Erythroblast (primary cell): ENCODE measurements around the gene RPS6KA5.
"Not testable (repeated sequence)": the region's sequence is repeated elsewhere in the genome, so short reads cannot be mapped to it uniquely, and the experiment has no call there.

Experiments used
- DNase-seq, 2 experiments: peaks; one replicate each; lab custom pipeline; 2025; lab: John Stamatoyannopoulos, UW
- GATA1 ChIP-seq: IDR thresholded peaks from 2 replicates; pipeline ENCODE4 v1.6.1; 2011; ENCODE audit warnings: low read depth, mild to moderate bottlenecking, control low read depth, low read length, moderate library complexity
- POLR2A ChIP-seq: IDR thresholded peaks from 2 replicates; pipeline ENCODE4 v1.6.1; 2011; ENCODE audit warnings: mild to moderate bottlenecking, low read length

RPS6KA5 gene

GRCh38 chr14:91060351-91061055 is at the start of gene RPS6KA5:
Gene RPS6KA5 (minus strand): TSS chr14:91060641. CDS start chr14:91060434, 207 bp downstream.
- TF ChIP-seq POLR2A (peak; percentile 85), GATA1 (no peak)
- DNase-seq, result peak; percentile 100

GRCh38 chr14:91108941-91109611 is 48.6 kb upstream of the RPS6KA5 start:
- TF ChIP-seq POLR2A (no peak), GATA1 (no peak)
- no peak for DNase-seq

DNA sequence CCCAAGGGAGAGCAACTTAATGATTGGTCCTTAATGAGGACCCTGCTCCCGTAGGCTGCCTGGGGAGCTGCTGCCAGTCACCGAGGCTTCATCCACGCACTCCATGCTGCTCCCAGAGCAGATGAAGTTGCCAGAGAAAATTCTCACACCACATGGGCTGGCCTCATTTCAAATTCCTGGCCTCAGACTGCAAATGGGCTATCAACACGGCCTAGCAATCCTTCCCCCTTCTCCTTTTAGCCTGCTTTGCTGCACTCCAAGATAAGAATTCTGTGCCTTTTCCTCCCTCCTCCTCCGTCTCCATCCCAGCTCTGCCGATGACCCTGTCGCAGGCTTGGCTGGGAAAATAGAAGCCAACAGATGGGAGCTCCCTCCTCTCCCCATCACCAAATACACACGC is 42.7 kb upstream of the RPS6KA5 start:
- DNase-seq, result no peak
- TF ChIP-seq POLR2A (no peak), GATA1 (no peak)

- DNase-seq, result no peak
- TF ChIP-seq GATA1 (no peak), POLR2A (no peak)
These were observed 39.7 kb upstream of the RPS6KA5 start for GRCh38 chr14:91100102-91100501.

DNA sequence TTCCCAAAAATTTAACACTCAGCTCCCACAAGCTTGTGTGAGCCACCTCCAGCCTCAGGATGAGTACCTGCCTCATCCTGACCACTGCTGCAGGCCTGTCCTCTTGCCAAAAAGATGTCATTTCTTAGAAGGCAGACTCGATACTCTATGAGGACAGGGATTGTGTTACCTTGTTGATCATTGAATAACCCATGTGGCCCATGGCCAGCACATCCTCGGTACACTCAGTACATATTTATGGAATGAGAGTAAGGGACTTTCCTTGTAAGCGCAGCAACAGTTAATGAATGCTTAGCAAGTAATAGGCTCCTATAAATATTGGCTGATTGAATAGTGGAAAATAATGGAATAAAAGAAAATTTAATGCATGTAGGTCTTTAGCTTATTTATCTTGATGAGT is 38.1 kb upstream of the RPS6KA5 start:
- TF ChIP-seq POLR2A (no peak), GATA1 (no peak)
- no peak for DNase-seq

DNA sequence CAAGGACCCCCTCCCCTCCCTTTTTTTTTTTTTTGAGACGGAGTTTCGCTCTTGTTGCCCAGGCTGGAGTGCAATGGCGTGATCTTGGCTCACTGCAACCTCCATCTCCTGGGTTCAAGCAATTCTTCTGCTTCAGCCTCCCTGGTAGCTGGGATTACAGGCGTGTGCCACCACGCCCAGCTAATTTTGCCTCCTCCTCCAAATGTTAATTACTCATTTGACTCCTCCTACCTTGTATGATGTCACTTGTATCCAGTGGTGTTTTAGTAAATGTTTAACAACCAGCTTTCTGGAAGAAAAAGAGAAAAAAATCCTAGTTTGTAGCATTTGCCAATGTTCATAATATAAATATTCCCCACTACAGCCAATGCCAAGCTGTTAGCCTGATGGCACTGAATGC is 37.2 kb upstream of the RPS6KA5 start:
- DNase-seq, result not testable (repeated sequence)

DNA sequence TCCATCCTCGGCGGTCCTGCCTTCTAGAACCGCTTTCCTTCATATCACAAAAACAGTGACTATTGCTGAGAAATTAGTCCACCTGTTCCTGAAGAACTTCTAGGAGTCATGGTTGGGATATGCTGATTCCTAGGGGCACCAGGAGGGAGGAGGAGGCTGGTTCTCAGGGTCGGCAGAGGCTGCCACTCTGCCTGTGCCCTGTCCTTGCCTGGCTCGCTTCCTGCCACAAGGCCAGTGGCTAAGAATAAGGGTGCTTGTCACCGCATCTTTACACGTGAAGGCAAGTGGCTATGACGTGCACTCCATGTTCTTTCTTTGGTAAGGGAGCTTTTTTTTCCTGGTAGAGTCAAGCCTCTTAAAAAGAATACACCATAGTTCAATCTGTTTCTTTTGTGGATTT is 34.7 kb upstream of the RPS6KA5 start:
- TF ChIP-seq GATA1 (no peak), POLR2A (no peak)
- DNase-seq, result no peak

- no peak for TF ChIP-seq GATA1
- no peak for TF ChIP-seq POLR2A
These were observed 34.3 kb upstream of the RPS6KA5 start for GRCh38 chr14:91094772-91095171.

DNA sequence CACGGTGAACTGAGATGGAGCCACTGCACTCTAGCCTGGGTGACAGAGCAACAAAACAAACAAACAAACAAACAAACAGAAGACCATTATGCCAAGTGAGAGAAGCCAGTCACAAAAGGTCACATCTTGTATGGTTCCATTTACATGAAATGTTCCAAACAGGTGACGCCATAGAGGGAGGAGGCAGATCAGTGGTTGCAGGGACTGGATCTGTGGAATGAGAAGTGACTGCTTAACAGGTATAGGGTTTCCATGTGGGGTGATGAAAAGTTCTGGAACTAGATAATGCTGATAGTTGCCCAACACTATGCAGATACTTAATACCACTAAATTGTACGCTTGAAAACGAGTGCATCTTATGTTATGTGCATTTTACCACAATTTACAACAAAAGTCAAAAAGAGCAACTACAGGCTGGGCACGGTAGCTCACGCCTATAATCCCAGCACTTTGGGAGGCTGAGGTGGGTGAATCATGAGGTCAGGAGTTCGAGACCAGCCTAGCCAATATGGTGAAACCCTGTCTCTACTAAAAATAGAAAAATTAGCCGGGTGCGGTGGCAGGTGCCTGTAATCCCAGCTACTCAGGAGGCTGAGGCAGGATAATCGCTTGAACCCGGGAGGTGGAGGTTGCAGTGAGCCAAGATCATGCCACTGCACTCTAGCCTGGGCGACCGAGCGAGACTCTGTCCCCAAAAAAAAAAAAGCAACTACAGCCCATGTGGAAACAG is 33.5 kb upstream of the RPS6KA5 start:
- not testable (repeated sequence) for DNase-seq

More at GRCh38 chr14:91094772-91095171, 34.3 kb upstream of the RPS6KA5 start:
- DNase-seq, result no peak

DNA sequence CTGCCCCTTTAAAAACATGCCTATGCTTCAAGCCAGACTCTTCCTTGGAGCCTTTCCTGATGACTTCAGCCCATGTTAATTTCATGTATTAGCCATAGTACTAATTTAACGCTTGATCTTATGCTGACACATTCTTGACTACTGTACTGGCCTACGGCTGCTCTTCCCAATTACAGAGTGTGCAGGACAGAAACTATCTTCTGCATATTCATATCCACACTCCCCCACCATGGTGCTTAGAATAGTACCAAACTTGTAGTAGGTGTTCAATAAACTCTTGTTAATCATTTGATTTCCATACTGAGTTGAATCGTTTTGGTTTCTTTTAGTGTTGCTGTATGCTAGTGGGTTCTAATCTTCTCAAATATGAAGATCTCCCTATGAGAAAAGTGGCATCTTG is 31.6 kb upstream of the RPS6KA5 start:
- DNase-seq, result no peak
- TF ChIP-seq GATA1 (no peak), POLR2A (no peak)

GRCh38 chr14:91090743-91091142 is 30.3 kb upstream of the RPS6KA5 start:
- no peak for DNase-seq
- TF ChIP-seq GATA1 (no peak), POLR2A (no peak)

- no peak for DNase-seq
- TF ChIP-seq POLR2A (no peak), GATA1 (no peak)
These were observed 29.6 kb upstream of the RPS6KA5 start for GRCh38 chr14:91089958-91090535.

DNA sequence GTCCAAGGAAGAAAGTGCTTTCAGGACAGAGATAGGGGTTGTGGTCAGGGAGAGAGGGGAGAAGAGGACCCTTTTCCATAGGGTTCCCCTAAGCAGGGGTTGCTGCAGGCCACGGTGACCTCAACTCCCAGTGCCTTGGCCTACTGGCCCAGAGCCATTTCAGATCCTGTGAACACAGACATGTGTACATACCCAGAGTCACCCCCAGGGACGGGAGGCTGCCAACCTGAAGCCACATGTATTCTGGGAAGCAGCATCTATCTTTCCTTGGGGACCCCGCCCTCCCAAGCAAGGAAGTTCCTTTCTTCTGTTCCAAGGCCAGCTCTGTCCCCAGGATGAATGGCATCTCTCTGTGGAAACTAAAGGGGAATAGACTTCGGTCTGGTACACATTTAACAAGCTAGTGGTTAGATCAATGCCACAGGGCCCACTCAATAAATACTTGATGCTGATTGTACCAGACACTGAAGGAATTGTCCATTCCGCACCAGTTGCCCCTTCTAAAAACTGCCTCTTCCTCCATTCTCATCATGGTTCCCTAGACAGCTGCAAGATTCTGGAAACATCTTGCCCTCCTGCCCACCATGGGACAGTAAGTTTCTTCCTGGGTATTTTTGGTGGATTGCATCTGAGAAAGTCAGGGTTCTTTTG is 28.3 kb upstream of the RPS6KA5 start:
- DNase-seq, result no peak
- TF ChIP-seq GATA1, result no peak
- TF ChIP-seq POLR2A, result no peak

DNA sequence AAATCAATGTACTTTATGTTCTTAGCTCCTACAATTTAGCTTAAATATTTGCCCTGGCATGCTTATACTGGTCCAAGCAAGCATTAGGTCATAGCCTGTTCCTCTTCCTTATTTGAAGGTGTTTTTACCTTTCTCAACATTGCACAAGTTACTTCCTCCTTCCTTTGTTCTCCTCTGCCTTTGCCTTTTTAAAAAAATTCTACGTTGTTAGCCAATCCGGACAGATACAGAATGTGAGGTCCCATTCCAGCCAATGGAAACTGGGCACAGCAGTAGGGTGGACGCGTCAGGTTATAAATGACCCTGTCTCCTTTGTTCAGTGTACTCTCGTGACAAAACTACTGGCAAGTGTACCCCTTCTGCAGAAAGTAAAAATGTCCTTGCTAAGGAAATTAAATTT is 27.0 kb upstream of the RPS6KA5 start:
- DNase-seq, result not testable (repeated sequence)
